K562 (cell line): ENCODE measurements around the gene PARD3. TPM values are rescaled to one million over a fixed set of nuclear protein-coding genes. Genes with fewer than 3 reads are reported as not detected.

Experiments used
- AFF4 ChIP-seq: sonication (generic); formaldehyde crosslinking; IDR thresholded peaks from 2 replicates; pipeline ENCODE4 v1.8.0; 2023; ENCODE audit warnings: mild to moderate bottlenecking, missing genetic modification reagents
- FOSL1 ChIP-seq: fragments of 200-800 bp; sonication (Bioruptor generic); conservative IDR thresholded peaks from 2 replicates; pipeline ENCODE4 v1.6.1; 2016; ENCODE audit warnings: missing genetic modification characterization, missing compliant biosample characterization
- HES1 ChIP-seq: fragments of 450-650 bp; IDR thresholded peaks from 2 replicates; pipeline ENCODE4 v1.6.1; 2016; ENCODE audit warnings: low read depth, mild to moderate bottlenecking, moderate library complexity
- POLR2A ChIP-seq: fragments of 450-650 bp; conservative IDR thresholded peaks from 2 replicates; pipeline ENCODE4 v1.6.1; 2016
- PRDM10 ChIP-seq: fragments of 450-650 bp; IDR thresholded peaks from 2 replicates; pipeline ENCODE4 v1.6.1; 2018; ENCODE audit not compliant: partially characterized antibody
- SRSF9 ChIP-seq: fragments of 200-400 bp; formaldehyde crosslinking; IDR thresholded peaks from 2 replicates; pipeline ENCODE4 v1.6.1; 2017; ENCODE audit warnings: low read depth, low read length, borderline replicate concordance
- USF1 ChIP-seq: sonication (generic); formaldehyde crosslinking; IDR thresholded peaks from 2 replicates; pipeline ENCODE4 v1.9.0; 2022; ENCODE audit warnings: mild to moderate bottlenecking, missing genetic modification reagents
- ZNF717 ChIP-seq: fragments of 250-450 bp; sonication (Bioruptor Pico); IDR thresholded peaks from 2 replicates; pipeline ENCODE4 v1.5.0; 2021
- polyA plus RNA-seq, 8 experiments: library from polyadenylated mRNA; depleted of rRNA in 4 of 8; stranded (reverse) in 5 of 8; unstranded in 3 of 8; fragments of >200 nt; fragmentation: Nextera tagmentation in 2 of 8; fragmentation: Illumina TruSeq in 1 of 8; extraction: Ambion mirVana in 2 of 8; extraction: Trizol in 1 of 8; gene quantifications; 2 replicates each; pipeline versions ENCODE4 v1.2.1 to v1.2.3, GENCODE V29; 2011 to 2014; ENCODE audit warnings: inconsistent platforms in 1 of 8, missing spikeins in 1 of 8
- total RNA-seq, 7 experiments: library from RNA; depleted of rRNA in 6 of 7; stranded (reverse); fragments of >200 nt in 6 of 7; fragmentation: Illumina TruSeq in 2 of 7; extraction: Trizol in 2 of 7; gene quantifications; 2 replicates each; pipeline versions ENCODE4 v1.2.1 to v1.2.3, GENCODE V29; 2011 to 2021; ENCODE audit warnings: low replicate concordance in 1 of 7

Gene PARD3
- total and polyA plus RNA-seq, 9 of the 15 experiments (the other 6 are each of a cell fraction or from before 2014, with no cell fraction given), result 2.7 to 11.7 (median 7.7) TPM

GRCh38 chr10:34553747-34554146 is 261.3 kb downstream of the PARD3 start (continued):
- no peak for TF ChIP-seq USF1 (CRISPR knock-in tag)
- TF ChIP-seq POLR2A, result no peak
- TF ChIP-seq ZNF717 (CRISPR knock-in tag), result no peak
- TF ChIP-seq FOSL1 (tag), result no peak
- no peak for TF ChIP-seq HES1
- TF ChIP-seq AFF4, result no peak
- TF ChIP-seq PRDM10, result no peak
- no peak for TF ChIP-seq SRSF9
